Articular chondrocyte of knee joint (primary cell): Measurements from ENCODE around the gene TSR3. TPM values are rescaled to one million over a fixed set of nuclear protein-coding genes. Genes with fewer than 3 reads are reported as not detected.

Experiments used
- total RNA-seq: library from RNA; depleted of rRNA; stranded (reverse); fragments of >200 nt; gene quantifications from 2 replicates; pipeline ENCODE4 v1.2.3, GENCODE V29; 2012

The TSR3 gene
- 42.0 and 44.7 TPM in 2 replicates for total RNA-seq

DNA sequence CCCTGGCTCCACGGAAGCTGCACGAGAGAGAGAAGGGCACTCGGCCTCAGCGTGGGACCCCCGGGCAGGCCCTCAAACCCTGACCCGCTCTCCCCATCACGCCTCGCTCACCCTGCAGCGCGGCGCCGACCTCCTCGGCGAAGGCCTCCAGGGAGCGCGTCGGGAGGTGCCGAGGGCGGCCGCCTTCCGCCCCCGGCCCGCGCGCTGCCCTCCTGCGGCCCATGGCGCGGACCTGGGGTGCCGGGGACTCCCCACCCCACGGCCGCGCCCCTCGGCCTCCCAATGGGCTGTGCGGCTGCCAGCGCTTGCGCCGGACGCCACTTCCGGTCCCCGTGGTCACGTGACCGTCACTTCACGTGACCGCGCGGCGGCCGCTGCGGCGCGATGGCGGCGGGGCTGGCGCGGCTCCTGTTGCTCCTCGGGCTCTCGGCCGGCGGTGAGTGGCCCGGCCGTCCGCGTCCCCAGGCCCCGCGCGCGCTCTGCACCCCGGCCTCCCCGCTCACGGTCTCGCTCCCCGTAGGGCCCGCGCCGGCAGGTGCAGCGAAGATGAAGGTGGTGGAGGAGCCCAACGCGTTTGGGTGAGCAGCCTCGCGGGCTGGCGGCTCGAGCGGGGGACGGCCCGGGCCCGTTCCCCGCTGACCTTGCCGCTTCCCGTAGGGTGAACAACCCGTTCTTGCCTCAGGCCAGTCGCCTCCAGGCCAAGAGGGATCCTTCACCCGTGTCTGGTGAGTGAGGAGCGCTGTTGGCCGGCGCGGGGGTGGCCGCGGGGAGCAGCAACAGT lies at the start of gene TSR3, which contains the start of gene GNPTG:
Gene TSR3, minus strand, starts transcription at position 297 of the 781 bp plus-strand sequence. Its CDS starts 74 bp downstream, at position 223.
Gene GNPTG, plus strand, starts transcription at position 350 of the 781 bp plus-strand sequence. Its CDS starts 35 bp downstream, at position 385.

DNA sequence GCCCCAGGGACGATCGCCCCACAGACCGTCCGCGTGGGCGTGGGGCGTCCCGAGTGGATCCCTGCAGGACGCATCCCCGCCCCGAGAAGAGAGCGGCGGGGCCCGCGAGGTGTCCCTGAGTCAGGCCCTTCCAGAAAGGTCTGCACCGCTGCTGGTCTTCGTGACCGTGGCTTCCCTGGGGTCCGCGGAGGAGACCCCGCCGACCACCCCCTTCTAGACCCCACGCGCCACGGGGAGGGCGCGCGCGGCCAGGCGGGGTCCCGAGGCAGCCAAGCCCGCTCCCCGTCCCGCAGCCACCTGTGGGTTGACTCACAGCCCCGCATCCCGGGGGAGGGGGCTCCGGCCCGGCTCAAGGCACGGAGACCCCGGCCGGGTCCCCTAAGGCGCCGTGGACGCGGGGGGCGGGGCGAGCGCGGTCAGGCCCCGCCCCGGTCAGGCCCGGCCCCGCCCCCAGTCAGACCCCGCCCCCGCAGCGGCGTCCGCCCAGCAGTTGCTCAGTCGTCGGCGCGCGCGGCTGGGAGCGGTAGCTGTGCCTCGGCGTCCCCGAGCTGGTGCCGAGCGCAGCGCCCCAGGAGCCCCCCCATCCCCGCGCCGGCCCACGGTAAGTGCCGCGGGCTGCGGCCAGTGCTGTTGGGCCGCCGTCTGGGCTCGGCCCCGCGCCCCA lies 18.4 kb downstream of the TSR3 start, which contains the start of gene BAIAP3:
Gene BAIAP3, plus strand, starts transcription at position 497 of the 664 bp plus-strand sequence. CDS start 4,905 bp downstream, outside the sequence.

DNA sequence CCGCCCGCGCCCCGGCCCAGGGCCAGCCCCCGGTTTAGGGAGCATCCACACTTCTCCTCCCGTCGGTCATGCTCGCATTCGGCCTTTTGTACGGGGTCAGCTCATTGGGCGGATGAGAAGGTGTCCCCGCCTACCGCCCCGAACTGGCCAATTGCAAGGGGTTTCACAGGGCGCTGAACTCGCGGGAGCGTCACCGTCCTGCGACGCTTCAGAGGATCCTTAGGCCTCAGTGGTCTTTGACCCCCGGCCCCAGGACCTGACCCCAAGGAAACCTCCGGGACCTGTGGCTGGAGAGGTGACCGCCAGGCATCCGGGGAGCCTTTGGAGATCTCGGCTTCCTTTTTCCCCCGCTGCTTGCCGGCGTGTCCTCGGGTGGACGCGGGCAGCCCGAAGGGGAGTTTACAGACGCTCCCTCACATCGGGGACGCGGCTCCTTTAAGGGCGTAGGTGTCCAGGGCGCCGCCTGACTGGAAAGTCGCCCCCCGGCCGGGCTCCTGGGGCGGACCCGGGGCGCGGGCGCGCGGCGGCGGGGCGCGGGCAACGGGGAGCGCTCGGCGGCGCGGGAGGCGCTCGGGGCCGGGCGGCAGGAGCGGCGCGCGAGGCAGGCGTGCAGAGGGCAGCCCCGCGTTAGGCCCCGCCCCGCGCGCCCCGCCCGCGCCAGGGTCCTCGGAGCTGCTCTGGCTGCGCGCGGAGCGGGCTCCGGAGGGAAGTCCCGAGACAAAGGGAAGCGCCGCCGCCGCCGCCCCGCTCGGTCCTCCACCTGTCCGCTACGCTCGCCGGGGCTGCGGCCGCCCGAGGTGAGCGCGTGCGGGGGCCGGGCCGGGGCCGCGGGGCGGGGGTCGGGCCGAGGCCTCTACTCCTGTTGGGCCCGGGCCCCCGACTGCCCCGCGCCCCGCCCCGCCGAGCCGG lies 42.4 kb downstream of the TSR3 start, which contains the start of gene UBE2I:
Gene UBE2I, plus strand, starts transcription at position 660 of the 909 bp plus-strand sequence. CDS start 4,395 bp downstream, outside the sequence.

Other genes starting within 250 kb of the TSR3 start
- not detected in 2 replicates for gene CACNA1H, start 198.8 kb downstream of the TSR3 start, total RNA-seq
- gene TPSG1, start 126.6 kb downstream of the TSR3 start, total RNA-seq, result not detected in 2 replicates
- gene TPSB2, start 121.7 kb downstream of the TSR3 start, total RNA-seq, result not detected in 2 replicates
- not detected in 2 replicates for gene TPSAB1, start 111.2 kb downstream of the TSR3 start, total RNA-seq
- gene TPSD1, start 95.8 kb downstream of the TSR3 start, total RNA-seq, result not detected in 2 replicates
- 55.7 and 61.3 TPM in 2 replicates for gene UBE2I, start 42.2 kb downstream of the TSR3 start, total RNA-seq
- 0.11 and 0.13 TPM in 2 replicates for gene BAIAP3, start 18.2 kb downstream of the TSR3 start, total RNA-seq
- gene GNPTG, start 53 bp upstream of the TSR3 start, total RNA-seq, result 41.6 and 41.8 TPM in 2 replicates
- 10.4 and 12.2 TPM in 2 replicates for gene UNKL, start 62.8 kb upstream of the TSR3 start, total RNA-seq
- gene UQCC4, start 68.9 kb upstream of the TSR3 start, total RNA-seq, result 7.7 and 8.8 TPM in 2 replicates
- not detected in 2 replicates for gene PERCC1, start 79.2 kb upstream of the TSR3 start, total RNA-seq
- gene CCDC154, start 92.7 kb upstream of the TSR3 start, total RNA-seq, result 0.13 and 0.22 TPM in 2 replicates
- 52.8 and 82.3 TPM in 2 replicates for gene CLCN7, start 123.2 kb upstream of the TSR3 start, total RNA-seq
- gene PTX4, start 137.1 kb upstream of the TSR3 start, total RNA-seq, result not detected in 2 replicates
- 9.9 and 10.4 TPM in 2 replicates for gene TELO2, start 141.5 kb upstream of the TSR3 start, total RNA-seq
- gene TMEM204, start 181.8 kb upstream of the TSR3 start, total RNA-seq, result 10.6 and 11.9 TPM in 2 replicates